ENCODE measurements around the gene E2F6. TPM values are rescaled to one million over a fixed set of nuclear protein-coding genes. Genes with fewer than 3 reads are reported as not detected.

The E2F6 gene
- total and polyA plus RNA-seq, 2 of the 13 experiments (the other 11 are each of a cell fraction or from before 2014, with no cell fraction given), result 27.3 to 36.0 TPM

DNA sequence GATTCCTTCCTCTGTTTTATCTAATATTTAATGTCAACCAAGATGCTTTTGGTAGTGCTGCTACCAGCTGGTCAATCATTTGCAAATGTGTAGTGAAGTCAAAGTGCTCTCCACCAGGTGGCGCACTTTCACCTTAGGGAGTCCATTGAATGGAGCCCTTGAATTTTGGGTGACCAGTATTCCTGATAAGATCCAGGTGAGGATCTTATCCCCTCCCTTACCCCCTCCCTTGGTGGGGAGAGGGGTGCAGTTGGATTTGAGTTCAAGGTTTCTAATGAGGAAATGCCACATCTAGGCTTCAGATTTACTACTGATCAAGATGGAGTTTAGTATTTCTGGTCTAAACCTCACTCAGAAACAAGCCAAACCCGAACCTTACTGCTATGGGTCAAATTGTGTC is 12.0 kb upstream of the E2F6 start (continued):
- TF ChIP-seq, protein P1, sequence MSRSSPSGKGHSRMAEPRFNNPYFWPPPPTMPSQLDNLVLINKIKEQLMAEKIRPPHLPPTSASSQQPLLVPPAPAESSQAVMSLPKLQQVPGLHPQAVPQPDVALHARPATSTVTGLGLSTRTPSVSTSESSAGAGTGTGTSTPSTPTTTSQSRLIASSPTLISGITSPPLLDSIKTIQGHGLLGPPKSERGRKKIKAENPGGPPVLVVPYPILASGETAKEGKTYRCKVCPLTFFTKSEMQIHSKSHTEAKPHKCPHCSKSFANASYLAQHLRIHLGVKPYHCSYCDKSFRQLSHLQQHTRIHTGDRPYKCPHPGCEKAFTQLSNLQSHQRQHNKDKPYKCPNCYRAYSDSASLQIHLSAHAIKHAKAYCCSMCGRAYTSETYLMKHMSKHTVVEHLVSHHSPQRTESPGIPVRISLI (CRISPR knock-in tag; IDR thresholded peaks at IDR 0.05; ENCODE audit: borderline replicate concordance), result no peak
- TF ChIP-seq IRF2 (CRISPR knock-in tag; IDR thresholded peaks at IDR 0.05) (peak; percentile 71), EEA1 (CRISPR knock-in tag; IDR thresholded peaks at IDR 0.05; ENCODE audit: borderline replicate concordance) (no peak), ZNF766 (CRISPR knock-in tag; IDR thresholded peaks at IDR 0.05; ENCODE audit: borderline replicate concordance) (no peak), ZNF234 (CRISPR knock-in tag; conservative IDR thresholded peaks at IDR 0.05) (no peak), ELF1 (CRISPR knock-in tag; IDR thresholded peaks at IDR 0.05) (no peak), MED1 (CRISPR knock-in tag; IDR thresholded peaks at IDR 0.05) (no peak), CAMTA2 (CRISPR knock-in tag; IDR thresholded peaks at IDR 0.05; ENCODE audit: borderline replicate concordance) (no peak), CC2D1A (CRISPR knock-in tag; IDR thresholded peaks at IDR 0.05) (no peak), ZNF510 (CRISPR knock-in tag; IDR thresholded peaks at IDR 0.05; ENCODE audit: low read depth) (no peak), ZNF652 (CRISPR knock-in tag; IDR thresholded peaks at IDR 0.05; ENCODE audit: borderline replicate concordance, low read depth) (peak; percentile 27; the same call in 1 of the 2 replicates), MYC (CRISPR knock-in tag; IDR thresholded peaks at IDR 0.05; ENCODE audit: borderline replicate concordance) (no peak), ZNF251 (CRISPR knock-in tag; IDR thresholded peaks at IDR 0.05) (no peak), ATAD3A (CRISPR knock-in tag; IDR thresholded peaks at IDR 0.05) (no peak), ZFP37 (CRISPR knock-in tag; IDR thresholded peaks at IDR 0.05; ENCODE audit: borderline replicate concordance) (no peak), ZNF180 (CRISPR knock-in tag; IDR thresholded peaks at IDR 0.05; ENCODE audit: borderline replicate concordance, low read depth) (no peak), ZNF501 (CRISPR knock-in tag; IDR thresholded peaks at IDR 0.05) (no peak), ZFX (CRISPR knock-in tag; IDR thresholded peaks at IDR 0.05; ENCODE audit: low read depth) (no peak)
- TF ChIP-seq, protein P2, sequence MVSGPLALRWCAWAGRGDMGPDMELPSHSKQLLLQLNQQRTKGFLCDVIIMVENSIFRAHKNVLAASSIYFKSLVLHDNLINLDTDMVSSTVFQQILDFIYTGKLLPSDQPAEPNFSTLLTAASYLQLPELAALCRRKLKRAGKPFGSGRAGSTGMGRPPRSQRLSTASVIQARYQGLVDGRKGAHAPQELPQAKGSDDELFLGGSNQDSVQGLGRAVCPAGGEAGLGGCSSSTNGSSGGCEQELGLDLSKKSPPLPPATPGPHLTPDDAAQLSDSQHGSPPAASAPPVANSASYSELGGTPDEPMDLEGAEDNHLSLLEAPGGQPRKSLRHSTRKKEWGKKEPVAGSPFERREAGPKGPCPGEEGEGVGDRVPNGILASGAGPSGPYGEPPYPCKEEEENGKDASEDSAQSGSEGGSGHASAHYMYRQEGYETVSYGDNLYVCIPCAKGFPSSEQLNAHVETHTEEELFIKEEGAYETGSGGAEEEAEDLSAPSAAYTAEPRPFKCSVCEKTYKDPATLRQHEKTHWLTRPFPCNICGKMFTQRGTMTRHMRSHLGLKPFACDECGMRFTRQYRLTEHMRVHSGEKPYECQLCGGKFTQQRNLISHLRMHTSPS (CRISPR knock-in tag; IDR thresholded peaks at IDR 0.05; ENCODE audit: low read depth), result no peak
- TF ChIP-seq, protein P3, sequence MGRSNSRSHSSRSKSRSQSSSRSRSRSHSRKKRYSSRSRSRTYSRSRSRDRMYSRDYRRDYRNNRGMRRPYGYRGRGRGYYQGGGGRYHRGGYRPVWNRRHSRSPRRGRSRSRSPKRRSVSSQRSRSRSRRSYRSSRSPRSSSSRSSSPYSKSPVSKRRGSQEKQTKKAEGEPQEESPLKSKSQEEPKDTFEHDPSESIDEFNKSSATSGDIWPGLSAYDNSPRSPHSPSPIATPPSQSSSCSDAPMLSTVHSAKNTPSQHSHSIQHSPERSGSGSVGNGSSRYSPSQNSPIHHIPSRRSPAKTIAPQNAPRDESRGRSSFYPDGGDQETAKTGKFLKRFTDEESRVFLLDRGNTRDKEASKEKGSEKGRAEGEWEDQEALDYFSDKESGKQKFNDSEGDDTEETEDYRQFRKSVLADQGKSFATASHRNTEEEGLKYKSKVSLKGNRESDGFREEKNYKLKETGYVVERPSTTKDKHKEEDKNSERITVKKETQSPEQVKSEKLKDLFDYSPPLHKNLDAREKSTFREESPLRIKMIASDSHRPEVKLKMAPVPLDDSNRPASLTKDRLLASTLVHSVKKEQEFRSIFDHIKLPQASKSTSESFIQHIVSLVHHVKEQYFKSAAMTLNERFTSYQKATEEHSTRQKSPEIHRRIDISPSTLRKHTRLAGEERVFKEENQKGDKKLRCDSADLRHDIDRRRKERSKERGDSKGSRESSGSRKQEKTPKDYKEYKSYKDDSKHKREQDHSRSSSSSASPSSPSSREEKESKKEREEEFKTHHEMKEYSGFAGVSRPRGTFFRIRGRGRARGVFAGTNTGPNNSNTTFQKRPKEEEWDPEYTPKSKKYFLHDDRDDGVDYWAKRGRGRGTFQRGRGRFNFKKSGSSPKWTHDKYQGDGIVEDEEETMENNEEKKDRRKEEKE (IDR thresholded peaks at IDR 0.05), result no peak
- TF ChIP-seq, protein P4, sequence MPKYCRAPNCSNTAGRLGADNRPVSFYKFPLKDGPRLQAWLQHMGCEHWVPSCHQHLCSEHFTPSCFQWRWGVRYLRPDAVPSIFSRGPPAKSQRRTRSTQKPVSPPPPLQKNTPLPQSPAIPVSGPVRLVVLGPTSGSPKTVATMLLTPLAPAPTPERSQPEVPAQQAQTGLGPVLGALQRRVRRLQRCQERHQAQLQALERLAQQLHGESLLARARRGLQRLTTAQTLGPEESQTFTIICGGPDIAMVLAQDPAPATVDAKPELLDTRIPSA (CRISPR knock-in tag; IDR thresholded peaks at IDR 0.05; ENCODE audit: borderline replicate concordance), result no peak
- TF ChIP-seq, protein P5, sequence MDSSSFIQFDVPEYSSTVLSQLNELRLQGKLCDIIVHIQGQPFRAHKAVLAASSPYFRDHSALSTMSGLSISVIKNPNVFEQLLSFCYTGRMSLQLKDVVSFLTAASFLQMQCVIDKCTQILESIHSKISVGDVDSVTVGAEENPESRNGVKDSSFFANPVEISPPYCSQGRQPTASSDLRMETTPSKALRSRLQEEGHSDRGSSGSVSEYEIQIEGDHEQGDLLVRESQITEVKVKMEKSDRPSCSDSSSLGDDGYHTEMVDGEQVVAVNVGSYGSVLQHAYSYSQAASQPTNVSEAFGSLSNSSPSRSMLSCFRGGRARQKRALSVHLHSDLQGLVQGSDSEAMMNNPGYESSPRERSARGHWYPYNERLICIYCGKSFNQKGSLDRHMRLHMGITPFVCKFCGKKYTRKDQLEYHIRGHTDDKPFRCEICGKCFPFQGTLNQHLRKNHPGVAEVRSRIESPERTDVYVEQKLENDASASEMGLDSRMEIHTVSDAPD (CRISPR knock-in tag; IDR thresholded peaks at IDR 0.05), result no peak

Data from HepG2 (cell line).